Measurements from ENCODE around the gene GPC6.

GPC6 gene

DNA sequence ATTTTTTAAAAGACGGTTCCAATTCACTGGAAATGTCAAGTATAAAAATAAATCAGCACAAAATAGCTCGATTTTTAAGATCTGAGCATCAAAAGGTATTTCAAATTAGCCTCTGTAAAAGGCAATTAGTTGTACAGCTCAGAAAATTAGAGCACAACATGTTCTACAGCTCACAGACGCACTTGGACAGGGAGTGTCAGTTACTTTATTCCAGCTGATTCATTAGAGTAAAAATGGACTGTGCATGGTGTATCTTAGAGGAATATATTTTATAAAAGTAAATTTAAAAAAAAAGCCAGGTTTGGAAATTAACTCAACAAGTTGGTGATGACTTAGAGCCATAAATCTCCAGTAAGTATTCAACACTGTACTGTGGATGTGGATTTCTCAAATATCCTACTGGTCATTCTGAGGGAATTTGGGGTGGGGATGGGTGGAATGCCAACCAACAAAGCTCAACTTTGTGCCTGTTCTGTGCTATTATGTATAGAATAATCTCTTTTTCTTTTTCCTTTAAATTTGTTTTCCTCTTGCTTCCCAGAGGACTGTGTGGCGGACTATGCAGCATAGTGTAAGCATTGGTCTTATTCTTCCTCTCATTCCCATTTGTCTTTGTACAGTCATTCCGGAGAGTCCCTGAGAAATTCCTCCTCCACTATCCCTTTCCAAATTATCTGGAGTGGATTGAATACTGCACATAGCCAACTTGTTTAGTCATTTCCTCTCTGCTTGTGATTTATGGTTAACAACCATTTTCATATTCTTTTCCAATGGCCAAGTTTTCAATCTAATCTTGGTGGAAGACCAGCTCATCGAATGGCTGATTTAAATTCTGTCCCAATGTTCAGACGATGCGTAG lies 1083.6 kb downstream of the GPC6 start:
- no peak overlapping the region for H3K27ac ChIP-seq (ENCODE audit: low read length)
- H3K4me1 ChIP-seq (ENCODE audit: insufficient read depth, low read length), result peaks cover 19% of the 10 kb centered on the region; the same call in 1 of the 2 replicates
- no peaks in the 10 kb centered on the region for H3K27me3 ChIP-seq (ENCODE audit: insufficient read depth, low read length)
- H3K36me3 ChIP-seq (ENCODE audit: insufficient read depth, low read depth, low read length), result no peaks in the 10 kb centered on the region
- H3K4me3 ChIP-seq (ENCODE audit: low read length), result no peak overlapping the region
- H3K9ac ChIP-seq (ENCODE audit: low read depth, low read length), result no peak overlapping the region
- H3K9me3 ChIP-seq (ENCODE audit: insufficient read depth, low read depth, low read length), result no peaks in the 10 kb centered on the region

DNA sequence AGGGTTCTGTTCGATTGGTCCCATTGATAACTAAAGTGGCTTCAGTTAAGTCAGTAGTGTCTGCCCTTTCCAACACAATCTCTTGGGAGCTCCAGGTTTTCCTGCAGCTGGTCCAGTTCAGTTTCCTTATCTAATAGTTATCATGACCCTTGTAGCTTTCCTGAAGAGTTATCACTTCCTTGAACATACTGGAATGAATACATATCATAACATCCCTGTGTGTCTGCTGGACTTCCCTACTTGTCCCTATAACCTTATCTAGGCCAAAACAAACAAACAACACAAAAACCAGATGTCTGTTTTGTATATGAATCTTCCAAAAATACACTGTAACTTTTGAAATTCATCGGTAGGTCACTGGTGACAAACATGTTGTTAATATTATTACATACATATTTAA lies 1085.3 kb downstream of the GPC6 start:
- peaks cover 19% of the 10 kb centered on the region; the same call in 1 of the 2 replicates for H3K4me1 ChIP-seq (ENCODE audit: insufficient read depth, low read length)
- no peaks in the 10 kb centered on the region for H3K9me3 ChIP-seq (ENCODE audit: insufficient read depth, low read depth, low read length)
- H3K4me3 ChIP-seq (ENCODE audit: low read length), result no peak overlapping the region
- no peaks in the 10 kb centered on the region for H3K27me3 ChIP-seq (ENCODE audit: insufficient read depth, low read length)
- H3K36me3 ChIP-seq (ENCODE audit: insufficient read depth, low read depth, low read length), result no peaks in the 10 kb centered on the region
- no peak overlapping the region for H3K27ac ChIP-seq (ENCODE audit: low read length)
- H3K9ac ChIP-seq (ENCODE audit: low read depth, low read length), result no peak overlapping the region

DNA sequence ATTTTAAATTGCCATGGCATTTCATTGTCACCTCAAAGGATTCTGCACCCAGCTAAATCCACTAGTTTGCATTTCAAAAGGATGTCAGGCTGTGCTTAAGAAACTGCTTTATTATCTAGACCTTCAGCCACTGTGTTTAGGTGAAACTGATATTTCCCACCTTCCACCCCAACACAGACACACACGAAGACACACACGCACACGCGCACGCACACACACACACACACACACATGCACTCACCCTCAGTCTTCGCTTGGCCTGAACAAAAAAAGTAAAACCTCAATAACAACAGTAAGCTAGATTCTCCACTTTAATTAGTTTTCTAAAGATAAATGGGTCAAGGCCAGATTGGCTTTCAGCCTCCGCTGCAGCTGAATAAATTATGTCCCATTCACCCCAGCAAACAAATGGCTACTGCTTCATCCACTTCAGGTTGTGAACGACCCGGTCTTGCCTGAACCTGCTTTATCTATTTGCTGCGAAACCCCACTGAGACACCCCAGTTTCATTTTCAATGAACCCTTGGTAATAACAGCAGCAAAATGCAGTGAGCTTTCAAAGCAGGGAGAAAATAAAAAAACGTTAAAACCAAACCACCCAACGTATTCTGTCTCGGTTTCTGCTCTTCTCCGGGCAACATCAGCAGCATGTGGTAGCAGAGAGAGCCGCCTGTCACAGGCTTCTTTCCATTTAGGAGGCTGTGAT lies 1086.1 kb downstream of the GPC6 start:
- no peaks in the 10 kb centered on the region for H3K36me3 ChIP-seq (ENCODE audit: insufficient read depth, low read depth, low read length)
- no peak overlapping the region for H3K9ac ChIP-seq (ENCODE audit: low read depth, low read length)
- H3K4me3 ChIP-seq (ENCODE audit: low read length), result no peak overlapping the region; the same call in 1 of the 2 replicates
- H3K27ac ChIP-seq (ENCODE audit: low read length), result no peak overlapping the region
- no peaks in the 10 kb centered on the region for H3K9me3 ChIP-seq (ENCODE audit: insufficient read depth, low read depth, low read length)
- no peaks in the 10 kb centered on the region for H3K27me3 ChIP-seq (ENCODE audit: insufficient read depth, low read length)
- H3K4me1 ChIP-seq (ENCODE audit: insufficient read depth, low read length), result peaks cover 19% of the 10 kb centered on the region; the same call in 1 of the 2 replicates

DNA sequence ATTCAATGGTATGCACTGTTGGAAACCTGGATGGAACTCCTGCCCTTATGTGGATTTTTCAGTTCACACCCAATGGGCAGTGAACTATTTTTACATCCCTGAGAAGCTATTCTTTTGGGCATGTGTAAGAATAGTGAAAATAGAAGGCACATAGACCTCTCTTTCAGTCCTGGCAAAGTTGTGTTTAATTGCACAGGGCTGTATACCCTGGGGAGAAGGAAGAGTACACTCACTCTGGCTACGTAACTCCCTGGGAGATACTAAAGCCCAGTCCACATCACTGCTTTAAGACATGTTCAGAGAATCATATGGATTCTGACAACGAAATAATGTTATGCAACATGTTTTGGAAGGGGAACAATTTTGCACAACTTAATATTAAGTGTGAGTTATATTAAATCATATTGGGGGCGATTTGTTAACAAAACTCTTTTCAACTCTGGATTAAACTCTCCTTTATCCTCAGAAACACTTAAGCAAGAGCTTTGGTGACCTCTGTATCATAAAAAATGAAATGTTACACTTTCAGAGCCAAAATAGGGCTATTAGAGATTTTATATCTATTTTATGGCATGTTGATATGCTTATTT lies 1086.8 kb downstream of the GPC6 start:
- Histone ChIP-seq H3K4me3 (ENCODE audit: low read length) (no peak overlapping the region; the same call in 1 of the 2 replicates), H3K27ac (ENCODE audit: low read length) (no peak overlapping the region), H3K9me3 (ENCODE audit: insufficient read depth, low read depth, low read length) (no peaks in the 10 kb centered on the region), H3K9ac (ENCODE audit: low read depth, low read length) (no peak overlapping the region), H3K4me1 (ENCODE audit: insufficient read depth, low read length) (peaks cover 19% of the 10 kb centered on the region; the same call in 1 of the 2 replicates), H3K36me3 (ENCODE audit: insufficient read depth, low read depth, low read length) (no peaks in the 10 kb centered on the region), H3K27me3 (ENCODE audit: insufficient read depth, low read length) (no peaks in the 10 kb centered on the region)

DNA sequence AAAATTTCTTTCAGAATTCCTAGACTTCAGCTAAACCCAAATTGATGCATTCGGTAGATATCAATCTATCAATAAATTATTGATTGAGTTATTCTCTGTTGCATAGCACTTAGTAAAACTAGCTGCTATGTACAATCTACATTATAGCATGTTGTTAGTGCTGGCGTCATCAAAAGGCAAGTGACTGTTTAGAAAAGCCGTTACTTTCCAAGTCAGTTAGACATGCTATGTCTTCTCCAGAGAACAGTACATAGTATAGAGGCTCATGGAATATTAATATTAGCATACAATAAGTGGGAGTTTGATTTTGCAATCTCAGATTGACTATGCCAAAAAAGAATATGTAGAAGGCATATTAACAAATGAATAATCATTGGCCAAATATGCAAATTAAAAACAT lies 1087.3 kb downstream of the GPC6 start:
- peaks cover 19% of the 10 kb centered on the region; the same call in 1 of the 2 replicates for H3K4me1 ChIP-seq (ENCODE audit: insufficient read depth, low read length)
- H3K27me3 ChIP-seq (ENCODE audit: insufficient read depth, low read length), result no peaks in the 10 kb centered on the region
- H3K4me3 ChIP-seq (ENCODE audit: low read length), result no peak overlapping the region
- no peak overlapping the region for H3K27ac ChIP-seq (ENCODE audit: low read length)
- no peaks in the 10 kb centered on the region for H3K36me3 ChIP-seq (ENCODE audit: insufficient read depth, low read depth, low read length)
- no peaks in the 10 kb centered on the region for H3K9me3 ChIP-seq (ENCODE audit: insufficient read depth, low read depth, low read length)
- H3K9ac ChIP-seq (ENCODE audit: low read depth, low read length), result no peak overlapping the region

DNA sequence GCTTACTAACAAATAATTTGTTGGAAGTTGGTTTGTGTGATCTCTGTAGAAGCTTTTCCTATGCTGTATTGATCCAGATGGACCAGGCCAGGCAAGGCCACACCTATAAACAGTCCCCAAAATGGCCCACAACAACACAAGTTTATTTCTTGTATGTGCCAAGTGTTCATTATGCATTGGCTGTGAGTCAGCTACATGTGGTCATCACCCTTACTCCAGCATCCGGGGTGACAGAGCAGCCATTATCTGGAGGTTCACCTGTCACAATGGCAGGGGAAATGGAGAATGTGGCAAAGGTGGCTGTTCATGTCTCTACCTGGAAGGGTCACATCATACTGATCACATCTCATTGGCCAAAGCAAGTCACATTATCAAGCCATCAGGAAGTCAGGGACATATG lies 1088.6 kb downstream of the GPC6 start:
- H3K9ac ChIP-seq (ENCODE audit: low read depth, low read length), result no peak overlapping the region
- peaks cover 19% of the 10 kb centered on the region; the same call in 1 of the 2 replicates for H3K4me1 ChIP-seq (ENCODE audit: insufficient read depth, low read length)
- H3K9me3 ChIP-seq (ENCODE audit: insufficient read depth, low read depth, low read length), result no peaks in the 10 kb centered on the region
- no peak overlapping the region for H3K4me3 ChIP-seq (ENCODE audit: low read length)
- H3K36me3 ChIP-seq (ENCODE audit: insufficient read depth, low read depth, low read length), result no peaks in the 10 kb centered on the region
- no peak overlapping the region for H3K27ac ChIP-seq (ENCODE audit: low read length)
- H3K27me3 ChIP-seq (ENCODE audit: insufficient read depth, low read length), result no peaks in the 10 kb centered on the region

DNA sequence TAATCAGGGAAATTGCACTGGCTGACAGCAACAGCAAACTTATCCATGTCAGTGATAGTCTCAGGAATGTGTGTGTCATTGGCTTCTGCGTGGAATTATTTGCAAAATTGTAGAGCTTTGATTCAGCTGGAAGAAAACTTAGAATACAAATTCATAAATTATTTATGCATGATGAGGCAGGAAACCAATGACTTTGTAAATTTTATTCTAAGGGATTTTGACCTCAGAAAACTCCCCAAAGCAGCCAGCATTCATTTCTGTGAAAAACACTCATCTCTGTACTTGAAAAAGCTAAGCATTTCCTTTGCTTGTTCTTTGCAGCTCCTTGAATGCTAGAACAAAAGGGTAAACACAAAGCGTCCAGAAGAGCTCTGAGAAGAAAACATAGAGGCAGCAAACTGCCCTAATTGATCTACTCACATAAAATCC lies 1090.5 kb downstream of the GPC6 start:
- no peaks in the 10 kb centered on the region for H3K27me3 ChIP-seq (ENCODE audit: insufficient read depth, low read length)
- H3K9me3 ChIP-seq (ENCODE audit: insufficient read depth, low read depth, low read length), result no peaks in the 10 kb centered on the region
- no peak overlapping the region for H3K9ac ChIP-seq (ENCODE audit: low read depth, low read length)
- H3K27ac ChIP-seq (ENCODE audit: low read length), result no peak overlapping the region
- peaks cover 15% of the 10 kb centered on the region; the same call in 1 of the 2 replicates for H3K4me1 ChIP-seq (ENCODE audit: insufficient read depth, low read length)
- no peaks in the 10 kb centered on the region for H3K36me3 ChIP-seq (ENCODE audit: insufficient read depth, low read depth, low read length)
- no peak overlapping the region for H3K4me3 ChIP-seq (ENCODE audit: low read length)

DNA sequence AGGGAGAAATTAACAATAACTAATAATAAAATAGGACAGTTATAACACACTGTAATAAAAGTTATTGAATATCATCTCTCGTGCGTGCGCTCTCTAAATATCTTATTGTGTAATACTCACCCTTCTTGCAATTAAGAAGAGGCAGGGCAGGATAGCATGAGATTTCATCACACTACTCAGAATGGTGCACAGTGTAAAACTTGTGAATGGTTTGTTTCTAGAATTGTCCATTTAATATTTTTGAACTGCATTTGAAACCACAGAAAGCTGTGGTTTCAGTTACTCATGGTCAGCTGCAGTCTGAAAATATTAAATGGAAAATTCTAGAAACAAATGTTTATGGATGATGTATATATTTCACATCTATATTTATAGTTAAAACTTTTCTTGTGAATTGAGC lies 1091.8 kb downstream of the GPC6 start:
- Histone ChIP-seq H3K9me3 (ENCODE audit: insufficient read depth, low read depth, low read length) (no peaks in the 10 kb centered on the region), H3K4me3 (ENCODE audit: low read length) (no peak overlapping the region), H3K27ac (ENCODE audit: low read length) (no peak overlapping the region), H3K27me3 (ENCODE audit: insufficient read depth, low read length) (no peaks in the 10 kb centered on the region), H3K4me1 (ENCODE audit: insufficient read depth, low read length) (peaks cover 1% of the 10 kb centered on the region; the same call in 1 of the 2 replicates), H3K36me3 (ENCODE audit: insufficient read depth, low read depth, low read length) (no peaks in the 10 kb centered on the region), H3K9ac (ENCODE audit: low read depth, low read length) (no peak overlapping the region)

DNA sequence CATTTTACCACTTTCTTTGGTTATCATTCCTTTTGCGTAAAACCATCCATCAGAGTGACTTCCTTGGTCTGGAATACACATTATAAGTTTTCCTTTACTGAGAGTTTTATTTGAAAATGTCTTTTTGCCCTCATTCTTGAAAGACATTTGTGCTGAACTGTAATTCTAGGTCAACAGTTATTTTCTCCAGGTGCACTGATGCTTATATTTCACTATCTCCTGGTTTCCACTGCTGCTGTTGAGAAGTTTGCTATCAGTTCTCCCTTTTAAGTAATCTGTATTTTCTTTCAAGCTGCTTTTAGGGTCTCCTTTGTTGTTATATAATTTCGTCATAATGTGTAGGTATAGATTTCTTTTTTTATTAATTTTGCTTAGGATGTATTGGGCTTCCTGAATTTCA lies 1092.9 kb downstream of the GPC6 start:
- Histone ChIP-seq H3K36me3 (ENCODE audit: insufficient read depth, low read depth, low read length) (no peaks in the 10 kb centered on the region), H3K4me3 (ENCODE audit: low read length) (no peak overlapping the region), H3K9ac (ENCODE audit: low read depth, low read length) (no peak overlapping the region), H3K9me3 (ENCODE audit: insufficient read depth, low read depth, low read length) (no peaks in the 10 kb centered on the region), H3K27ac (ENCODE audit: low read length) (no peak overlapping the region), H3K4me1 (ENCODE audit: insufficient read depth, low read length) (no peaks in the 10 kb centered on the region), H3K27me3 (ENCODE audit: insufficient read depth, low read length) (no peaks in the 10 kb centered on the region)

DNA sequence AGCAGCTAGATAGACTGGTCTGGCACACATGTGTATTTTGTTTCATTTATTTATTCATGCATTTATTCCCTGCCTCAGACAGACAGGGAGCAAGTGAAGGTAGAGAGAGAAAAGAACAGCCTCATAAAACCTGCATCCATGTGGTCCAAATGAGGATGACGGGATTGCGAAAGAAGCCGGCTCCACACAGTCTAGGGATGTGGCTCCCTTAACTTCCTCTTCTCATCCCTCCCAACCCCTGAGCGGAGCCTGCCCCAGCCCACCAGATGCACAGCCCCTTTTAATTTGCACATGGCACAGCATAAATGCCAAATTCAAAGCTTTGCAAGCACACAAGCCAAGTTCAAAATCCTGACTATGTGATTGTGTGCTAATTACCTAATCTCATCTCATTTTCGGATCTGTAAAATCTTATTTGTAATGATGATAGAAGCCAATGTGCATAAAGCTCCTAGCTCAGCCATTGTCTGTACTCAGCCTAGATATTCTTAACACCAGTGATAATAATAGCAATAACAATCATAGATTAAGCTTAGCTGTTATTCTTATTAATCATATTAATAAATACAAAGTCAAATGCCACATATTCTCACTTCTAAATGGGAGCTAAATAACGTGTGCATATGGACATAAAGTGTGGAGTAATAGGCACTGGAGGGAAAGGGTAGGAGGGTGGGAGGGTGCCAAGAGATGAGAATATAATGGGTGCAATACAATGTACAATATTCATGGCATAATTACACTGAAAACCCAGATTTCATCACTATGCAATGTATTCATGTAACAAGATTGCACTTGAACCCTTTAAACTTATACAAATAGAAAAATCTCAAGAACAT lies 1096.5 kb downstream of the GPC6 start:
- no peaks in the 10 kb centered on the region for H3K36me3 ChIP-seq (ENCODE audit: insufficient read depth, low read depth, low read length)
- H3K4me1 ChIP-seq (ENCODE audit: insufficient read depth, low read length), result no peaks in the 10 kb centered on the region; the same call in 1 of the 2 replicates
- H3K4me3 ChIP-seq (ENCODE audit: low read length), result no peak overlapping the region
- H3K9me3 ChIP-seq (ENCODE audit: insufficient read depth, low read depth, low read length), result no peaks in the 10 kb centered on the region
- no peaks in the 10 kb centered on the region for H3K27me3 ChIP-seq (ENCODE audit: insufficient read depth, low read length)
- no peak overlapping the region for H3K9ac ChIP-seq (ENCODE audit: low read depth, low read length)
- H3K27ac ChIP-seq (ENCODE audit: low read length), result no peak overlapping the region
